ENCODE data around the gene C1orf35. TPM values are rescaled to one million over a fixed set of nuclear protein-coding genes. Genes with fewer than 3 reads are reported as not detected.

The C1orf35 gene
- total RNA-seq, 4 donors from 2014 or later: 2.8 to 19.2 (median 9.3) TPM

DNA sequence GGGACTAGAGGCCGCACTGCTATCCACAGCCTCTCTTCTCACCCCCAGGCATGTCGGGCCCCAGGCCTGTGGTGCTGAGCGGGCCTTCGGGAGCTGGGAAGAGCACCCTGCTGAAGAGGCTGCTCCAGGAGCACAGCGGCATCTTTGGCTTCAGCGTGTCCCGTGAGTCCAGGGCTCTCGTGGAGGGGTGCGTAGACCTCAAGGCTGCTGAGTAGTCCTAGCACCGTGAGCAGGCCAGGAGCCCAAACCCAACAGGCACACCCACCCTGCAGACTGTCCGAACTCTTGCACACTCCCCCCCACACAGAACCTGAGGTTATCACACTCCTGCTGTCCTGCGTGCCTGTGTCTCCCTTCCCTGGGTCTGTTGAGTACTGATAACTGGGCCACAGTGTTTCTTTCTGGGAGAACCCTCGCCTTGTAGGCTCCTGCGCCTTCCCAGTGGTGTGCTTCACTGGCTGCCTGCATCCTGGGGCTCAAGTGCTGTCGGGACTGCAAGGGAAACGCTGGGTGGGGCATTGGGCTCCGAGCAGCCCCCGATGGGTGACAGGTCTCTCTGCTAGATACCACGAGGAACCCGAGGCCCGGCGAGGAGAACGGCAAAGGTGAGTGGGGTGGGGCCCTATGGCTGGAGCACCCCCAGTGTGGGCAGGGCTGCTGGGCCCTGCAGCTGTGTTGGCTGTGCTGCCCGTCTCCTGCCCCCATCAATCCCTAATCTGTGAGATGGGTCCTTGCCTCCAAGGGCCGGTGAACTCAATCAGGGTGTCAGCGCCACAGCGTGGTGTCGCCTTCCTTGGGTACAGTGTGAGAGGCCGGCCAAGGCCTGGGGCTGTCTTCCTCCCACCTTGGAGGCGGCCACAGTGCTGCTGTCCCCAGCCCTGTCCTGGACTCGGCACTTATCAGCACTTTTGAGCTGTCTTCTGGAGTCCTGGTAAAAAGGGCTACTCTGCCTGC lies 42.6 kb upstream of the C1orf35 start:
- TF ChIP-seq, protein P1, sequence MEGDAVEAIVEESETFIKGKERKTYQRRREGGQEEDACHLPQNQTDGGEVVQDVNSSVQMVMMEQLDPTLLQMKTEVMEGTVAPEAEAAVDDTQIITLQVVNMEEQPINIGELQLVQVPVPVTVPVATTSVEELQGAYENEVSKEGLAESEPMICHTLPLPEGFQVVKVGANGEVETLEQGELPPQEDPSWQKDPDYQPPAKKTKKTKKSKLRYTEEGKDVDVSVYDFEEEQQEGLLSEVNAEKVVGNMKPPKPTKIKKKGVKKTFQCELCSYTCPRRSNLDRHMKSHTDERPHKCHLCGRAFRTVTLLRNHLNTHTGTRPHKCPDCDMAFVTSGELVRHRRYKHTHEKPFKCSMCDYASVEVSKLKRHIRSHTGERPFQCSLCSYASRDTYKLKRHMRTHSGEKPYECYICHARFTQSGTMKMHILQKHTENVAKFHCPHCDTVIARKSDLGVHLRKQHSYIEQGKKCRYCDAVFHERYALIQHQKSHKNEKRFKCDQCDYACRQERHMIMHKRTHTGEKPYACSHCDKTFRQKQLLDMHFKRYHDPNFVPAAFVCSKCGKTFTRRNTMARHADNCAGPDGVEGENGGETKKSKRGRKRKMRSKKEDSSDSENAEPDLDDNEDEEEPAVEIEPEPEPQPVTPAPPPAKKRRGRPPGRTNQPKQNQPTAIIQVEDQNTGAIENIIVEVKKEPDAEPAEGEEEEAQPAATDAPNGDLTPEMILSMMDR (IDR thresholded peaks at IDR 0.05; ENCODE audit: low read depth): no peak

GRCh38 chr1:228144993-228145343 lies 41.8 kb upstream of the C1orf35 start:
- TF ChIP-seq, protein P1 (IDR thresholded peaks at IDR 0.05; ENCODE audit: low read depth): no peak

DNA sequence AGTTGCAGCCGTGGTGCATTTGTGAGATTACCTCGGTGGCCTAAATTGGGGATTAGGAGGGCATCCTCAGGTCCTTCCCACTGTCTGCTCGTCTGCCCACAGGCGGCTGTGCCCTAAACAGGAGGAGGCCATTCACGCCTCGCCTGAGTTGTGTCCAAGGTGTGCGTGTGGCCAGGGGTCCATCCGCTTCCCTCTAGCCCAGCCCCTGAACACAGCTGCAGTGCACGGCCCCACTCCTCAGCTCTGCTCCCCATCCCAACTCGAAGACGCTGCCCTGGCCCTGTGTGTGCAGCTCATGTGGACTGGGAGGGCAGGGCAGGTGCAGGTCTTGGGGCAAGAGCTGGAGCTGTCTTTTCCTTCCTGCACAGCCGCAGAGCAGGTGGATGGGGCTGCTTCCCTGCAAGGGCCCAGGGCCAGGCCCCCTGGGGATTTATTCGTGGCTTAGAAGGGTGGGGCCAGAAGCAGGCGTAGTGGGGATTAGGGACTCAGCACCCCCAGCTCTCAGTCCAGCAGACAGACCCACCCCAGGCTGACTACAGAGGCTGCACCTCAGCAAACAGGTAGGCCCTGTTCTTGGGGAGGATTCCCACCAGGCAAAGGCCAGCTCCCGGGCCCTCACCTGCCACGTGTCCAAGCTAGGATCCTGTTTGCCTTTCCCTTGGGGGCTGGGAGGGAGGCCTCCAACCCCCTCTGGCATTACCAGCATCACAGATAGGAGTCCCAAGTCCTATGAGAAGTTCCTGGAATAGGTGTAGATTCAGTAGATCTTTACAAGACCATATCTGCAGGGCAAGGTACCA lies 41.3 kb upstream of the C1orf35 start:
- TF ChIP-seq, protein P1 (IDR thresholded peaks at IDR 0.05; ENCODE audit: low read depth): no peak

- TF ChIP-seq, protein P1 (IDR thresholded peaks at IDR 0.05; ENCODE audit: low read depth): no peak
Measured at GRCh38 chr1:228143480-228144192, 40.5 kb upstream of the C1orf35 start.

DNA sequence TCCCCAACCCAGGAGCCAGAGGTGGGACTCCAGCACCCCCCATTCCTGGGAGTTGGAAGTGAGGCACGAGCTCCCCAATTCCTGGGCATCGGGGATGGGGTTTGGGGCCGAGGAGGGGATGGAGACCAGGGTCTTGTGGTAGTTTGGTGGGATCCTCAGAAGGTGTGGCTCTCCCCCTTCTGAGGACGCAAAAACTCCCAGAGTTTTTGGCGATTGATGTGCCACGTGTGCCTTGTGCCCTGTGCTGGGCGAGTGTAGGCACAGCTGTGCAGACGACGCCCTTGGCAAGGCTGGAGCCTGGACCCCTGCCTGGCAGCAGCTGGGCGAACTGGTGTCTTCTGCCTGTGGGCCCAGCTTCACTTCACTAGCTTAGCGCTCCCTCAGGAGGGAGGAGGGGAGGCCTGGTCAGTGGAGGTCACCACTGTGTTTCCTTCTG lies 39.6 kb upstream of the C1orf35 start:
- TF ChIP-seq, protein P1 (IDR thresholded peaks at IDR 0.05; ENCODE audit: low read depth): no peak

- TF ChIP-seq, protein P1 (IDR thresholded peaks at IDR 0.05; ENCODE audit: low read depth): no peak
Measured at GRCh38 chr1:228142155-228142691, 39.1 kb upstream of the C1orf35 start.

Data from subcutaneous adipose tissue (tissue), 4 donors.